OCI-LY7 (cell line): ENCODE measurements around the gene POLQ.
"Not testable (repeated sequence)": the region's sequence is repeated elsewhere in the genome, so short reads cannot be mapped to it uniquely, and the experiment has no call there.

Experiments
- CTCF ChIP-seq: fragments of 200-600 bp; sonication (generic); conservative IDR thresholded peaks from 2 replicates; pipeline ENCODE4 v1.5.1; 2014; ENCODE audit warnings: mild to moderate bottlenecking, antibody characterized with exemption, low read length, moderate library complexity, mixed read lengths
- EZH2phosphoT487 ChIP-seq: fragments of 200-600 bp; sonication (generic); IDR thresholded peaks from 2 replicates; pipeline ENCODE4 v1.6.1; 2018; ENCODE audit warnings: low read depth, borderline replicate concordance, mild to moderate bottlenecking, mixed run types, antibody characterized with exemption, low read length, moderate library complexity, mixed read lengths

GRCh38 chr3:121451752-121452151 is 94.0 kb downstream of the POLQ start:
- TF ChIP-seq EZH2phosphoT487, CTCF: not testable (repeated sequence)
